PC-3 (cell line): ENCODE results near the gene IFNA4. TPM values are rescaled to one million over a fixed set of nuclear protein-coding genes. Genes with fewer than 3 reads are reported as not detected.
"Not testable (repeated sequence)": the region's sequence is repeated elsewhere in the genome, so short reads cannot be mapped to it uniquely, and the experiment has no call there.

ENCODE experiments used
- ATAC-seq: fragments of 200-7000 bp; cut with Tn5 transposase; 2 replicates; pipeline ENCODE4 v1.9.1; 2020; ENCODE audit warnings: mild to moderate bottlenecking, moderate library complexity
- BruUV-seq: library from RNA; stranded (reverse); fragments of 400-500 nt; replicated peaks from 2 replicates; lab custom pipeline; 2021; lab: Mats Ljungman, UMichigan
- CTCF ChIA-PET: fragments of 300-600 bp; sonication (Branson Sonifier 250); formaldehyde crosslinking; loops from one replicate; lab custom pipeline; 2022; ENCODE audit warnings: antibody characterized with exemption; lab: Charles Lee
- POLR2A ChIA-PET: fragments of 300-600 bp; sonication (Branson Sonifier 250); formaldehyde crosslinking; loops from one replicate; lab custom pipeline; 2022; ENCODE audit warnings: antibody characterized with exemption; ENCODE audit not compliant: unreplicated experiment; lab: Charles Lee
- DNase-seq: peaks from one replicate; pipeline ENCODE4 v3.0.0-alpha.2; 2015
- H2AFZ ChIP-seq: fragments of 300-600 bp; sonication (generic); 2 replicates; pipeline ENCODE4 v1.6.0; 2016; ENCODE audit warnings: antibody characterized with exemption, low read length
- H3F3A ChIP-seq: fragments of 300-600 bp; sonication (generic); one replicate; pipeline ENCODE4 v1.6.0; 2017; ENCODE audit warnings: antibody characterized with exemption, low read length, control low read depth, mild to moderate bottlenecking; ENCODE audit not compliant: unreplicated experiment
- H3K27ac ChIP-seq: fragments of 300-600 bp; sonication (generic); 2 replicates; pipeline ENCODE4 v1.5.1; 2016; ENCODE audit warnings: mild to moderate bottlenecking, low read length
- H3K27me3 ChIP-seq: fragments of 300-600 bp; sonication (generic); 2 replicates; pipeline ENCODE4 v1.6.1; 2016; ENCODE audit warnings: low read length, mixed read lengths
- H3K36me3 ChIP-seq: fragments of 300-600 bp; sonication (generic); 2 replicates; pipeline ENCODE4 v1.6.1; 2016; ENCODE audit warnings: low read depth, mixed run types, low read length, mixed read lengths
- H3K4me1 ChIP-seq: fragments of 300-600 bp; sonication (generic); 2 replicates; pipeline ENCODE4 v1.5.1; 2016; ENCODE audit warnings: low read length; ENCODE audit not compliant: insufficient read depth
- H3K4me2 ChIP-seq: fragments of 300-600 bp; sonication (generic); 2 replicates; pipeline ENCODE4 v1.6.0; 2016; ENCODE audit warnings: low read length
- H3K4me3 ChIP-seq: fragments of 300-600 bp; sonication (generic); 2 replicates; pipeline ENCODE4 v1.5.1; 2016; ENCODE audit warnings: mild to moderate bottlenecking, low read length, mixed read lengths
- H3K79me2 ChIP-seq: fragments of 300-600 bp; sonication (generic); 2 replicates; pipeline ENCODE4 v1.6.1; 2017; ENCODE audit warnings: low read length, mixed read lengths
- H3K9ac ChIP-seq: fragments of 300-600 bp; sonication (generic); 2 replicates; pipeline ENCODE4 v1.6.0; 2016; ENCODE audit warnings: mild to moderate bottlenecking, low read length
- H3K9me2 ChIP-seq: fragments of 300-600 bp; sonication (generic); replicated peaks from 2 replicates; pipeline ENCODE4 v1.6.1; 2016; ENCODE audit warnings: mixed run types, low read length, mixed read lengths
- H3K9me3 ChIP-seq: fragments of 300-600 bp; sonication (generic); 2 replicates; pipeline ENCODE4 v1.6.1; 2016; ENCODE audit warnings: low read length, mixed read lengths
- H4K20me1 ChIP-seq: fragments of 300-600 bp; sonication (generic); 2 replicates; pipeline ENCODE4 v1.6.1; 2016; ENCODE audit warnings: low read length, mixed read lengths
- EZH2 ChIP-seq: fragments of 300-600 bp; sonication (generic); IDR thresholded peaks from one replicate; pipeline ENCODE4 v1.6.1; 2017; ENCODE audit warnings: antibody characterized with exemption, mild to moderate bottlenecking, low read length; ENCODE audit not compliant: unreplicated experiment
- EZH2phosphoT487 ChIP-seq: fragments of 300-600 bp; sonication (generic); IDR thresholded peaks from 2 replicates; pipeline ENCODE4 v1.6.1; 2018; ENCODE audit warnings: mild to moderate bottlenecking, antibody characterized with exemption, low read length, borderline replicate concordance
- intact Hi-C: fragments of 100-400 bp; cut with micrococcal nuclease; formaldehyde crosslinking; loops from 2 replicates; pipeline ENCODE4 v1.9.0; 2023
- total RNA-seq: library from RNA; depleted of rRNA; stranded (reverse); fragments of >200 nt; gene quantifications from 2 replicates; pipeline ENCODE4 v1.2.3, GENCODE V29; 2014
- TF ChIP-seq, protein P1 (sequence below): fragments of 300-600 bp; sonication (generic); conservative IDR thresholded peaks from 2 replicates; pipeline ENCODE4 v1.5.1; 2017; ENCODE audit warnings: antibody characterized with exemption, low read depth, mild to moderate bottlenecking, low read length

Gene IFNA4
- total RNA-seq, 1 experiment from 2014 or later = not detected

DNA sequence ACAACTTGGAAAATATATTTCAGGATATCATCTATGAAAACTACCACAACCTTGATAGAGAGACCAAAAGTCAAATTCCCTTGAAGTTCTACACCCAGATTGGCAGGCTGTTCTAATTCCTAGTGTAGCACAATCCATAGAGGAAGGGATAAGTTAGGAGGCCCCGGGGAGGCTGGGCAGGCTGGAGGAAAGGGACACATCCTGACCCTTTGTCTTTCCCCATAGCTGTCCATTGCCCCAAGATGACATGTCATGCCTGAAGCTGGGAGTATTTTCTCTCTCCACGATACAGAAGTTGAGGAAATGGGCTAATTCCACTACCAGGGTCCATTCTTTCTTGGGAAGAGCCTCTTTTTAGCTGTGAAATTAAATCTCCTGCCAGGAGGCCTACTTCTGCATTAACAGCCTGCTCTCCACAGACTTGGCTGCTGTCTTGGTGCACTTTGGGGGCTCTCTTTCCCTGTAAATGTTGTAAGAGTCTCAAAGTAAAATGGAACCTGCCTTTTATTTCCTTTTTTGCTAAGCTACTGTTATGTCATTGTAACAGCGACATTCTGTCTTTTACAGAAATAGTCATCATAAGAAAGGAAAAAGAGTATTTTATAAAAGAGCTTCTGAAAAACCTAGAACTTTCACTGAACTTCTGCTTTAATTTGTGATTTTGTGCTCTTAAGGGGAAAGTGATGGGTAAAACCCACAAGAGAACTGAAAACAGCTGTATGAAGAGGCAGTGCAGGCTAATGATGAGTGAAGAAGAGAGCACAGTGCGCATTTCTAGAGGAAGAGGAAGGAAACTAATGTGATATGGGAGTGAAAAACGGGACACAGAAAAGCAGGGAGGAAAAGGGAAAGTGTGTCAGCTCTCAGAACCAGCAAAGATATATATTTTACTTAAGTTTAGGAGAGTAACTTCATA lies 26.3 kb upstream of the IFNA4 start:
- H3K79me2 ChIP-seq, POLR2A ChIA-PET, H3K4me2 ChIP-seq, H3K4me1 ChIP-seq, H3K27me3 ChIP-seq, H3K27ac ChIP-seq, H3K9ac ChIP-seq, H3K9me3 ChIP-seq, H3F3A ChIP-seq, H3K9me2 ChIP-seq, H2AFZ ChIP-seq, H3K36me3 ChIP-seq, intact Hi-C loops, H3K4me3 ChIP-seq, BruUV-seq, H4K20me1 ChIP-seq: not testable (repeated sequence)
- TF ChIP-seq, protein P1, sequence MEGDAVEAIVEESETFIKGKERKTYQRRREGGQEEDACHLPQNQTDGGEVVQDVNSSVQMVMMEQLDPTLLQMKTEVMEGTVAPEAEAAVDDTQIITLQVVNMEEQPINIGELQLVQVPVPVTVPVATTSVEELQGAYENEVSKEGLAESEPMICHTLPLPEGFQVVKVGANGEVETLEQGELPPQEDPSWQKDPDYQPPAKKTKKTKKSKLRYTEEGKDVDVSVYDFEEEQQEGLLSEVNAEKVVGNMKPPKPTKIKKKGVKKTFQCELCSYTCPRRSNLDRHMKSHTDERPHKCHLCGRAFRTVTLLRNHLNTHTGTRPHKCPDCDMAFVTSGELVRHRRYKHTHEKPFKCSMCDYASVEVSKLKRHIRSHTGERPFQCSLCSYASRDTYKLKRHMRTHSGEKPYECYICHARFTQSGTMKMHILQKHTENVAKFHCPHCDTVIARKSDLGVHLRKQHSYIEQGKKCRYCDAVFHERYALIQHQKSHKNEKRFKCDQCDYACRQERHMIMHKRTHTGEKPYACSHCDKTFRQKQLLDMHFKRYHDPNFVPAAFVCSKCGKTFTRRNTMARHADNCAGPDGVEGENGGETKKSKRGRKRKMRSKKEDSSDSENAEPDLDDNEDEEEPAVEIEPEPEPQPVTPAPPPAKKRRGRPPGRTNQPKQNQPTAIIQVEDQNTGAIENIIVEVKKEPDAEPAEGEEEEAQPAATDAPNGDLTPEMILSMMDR = peak; percentile 55
- CTCF ChIA-PET = interaction anchor here (0.7 kb wide), 1 partner anchor 18 kb away, joined by 6 read pairs; no protein-coding TSS in a partner anchor
- 0 out of 2 replicates have a peak, but pooled peaks have one; percentile 20 for ATAC-seq
- peak; percentile 23 for DNase-seq

DNA sequence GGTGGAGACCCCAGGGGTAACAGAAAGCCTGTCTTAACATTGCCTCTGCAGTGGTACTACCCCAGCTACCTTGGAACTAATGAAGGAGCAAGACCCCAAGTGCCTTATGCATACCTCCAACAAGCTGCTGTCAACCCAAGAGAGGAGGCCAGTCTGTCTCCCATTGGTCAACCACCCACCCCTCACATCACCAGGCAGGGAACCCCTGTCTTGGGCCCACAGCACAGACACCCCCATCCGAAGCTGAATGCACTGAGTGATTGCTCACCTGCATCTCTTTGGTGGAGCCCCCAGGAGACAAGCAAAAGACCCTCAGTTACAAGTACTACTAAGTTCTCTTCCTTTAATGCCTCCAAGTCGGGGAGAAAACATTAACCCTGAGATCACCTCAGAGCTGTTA lies 24.8 kb upstream of the IFNA4 start:
- intact Hi-C loops, H4K20me1 ChIP-seq, ATAC-seq: not testable (repeated sequence)

DNA sequence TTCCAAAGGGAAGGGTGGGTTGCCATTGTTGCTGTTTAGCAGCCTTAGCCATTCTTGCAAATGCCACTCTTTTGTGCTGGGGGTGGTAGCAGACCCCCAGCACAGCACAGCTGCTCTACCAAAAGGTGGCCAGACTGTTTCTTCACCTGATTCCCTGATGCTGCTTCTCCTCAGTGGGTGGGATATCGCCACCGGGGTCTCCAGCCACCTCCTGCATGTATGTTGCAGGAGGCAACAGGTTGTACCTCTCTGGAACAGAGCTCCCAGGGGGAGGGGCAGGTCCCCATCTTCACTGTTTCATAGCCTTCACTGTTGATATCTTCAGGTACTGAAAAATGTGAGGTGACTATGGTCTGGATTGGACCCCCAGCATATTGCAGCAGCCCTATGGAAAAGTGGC lies 23.4 kb upstream of the IFNA4 start:
- intact Hi-C loops, DNase-seq, BruUV-seq: not testable (repeated sequence)

More for the DNA sequence above, 24.8 kb upstream of the IFNA4 start:
- H3K9ac ChIP-seq, H3K27me3 ChIP-seq, H3K79me2 ChIP-seq, H3K4me1 ChIP-seq, H3K36me3 ChIP-seq, H3F3A ChIP-seq, H3K4me3 ChIP-seq, H3K9me2 ChIP-seq, POLR2A ChIA-PET, BruUV-seq, H3K27ac ChIP-seq, H2AFZ ChIP-seq, H3K4me2 ChIP-seq, CTCF ChIA-PET, DNase-seq, H3K9me3 ChIP-seq: not testable (repeated sequence)

DNA sequence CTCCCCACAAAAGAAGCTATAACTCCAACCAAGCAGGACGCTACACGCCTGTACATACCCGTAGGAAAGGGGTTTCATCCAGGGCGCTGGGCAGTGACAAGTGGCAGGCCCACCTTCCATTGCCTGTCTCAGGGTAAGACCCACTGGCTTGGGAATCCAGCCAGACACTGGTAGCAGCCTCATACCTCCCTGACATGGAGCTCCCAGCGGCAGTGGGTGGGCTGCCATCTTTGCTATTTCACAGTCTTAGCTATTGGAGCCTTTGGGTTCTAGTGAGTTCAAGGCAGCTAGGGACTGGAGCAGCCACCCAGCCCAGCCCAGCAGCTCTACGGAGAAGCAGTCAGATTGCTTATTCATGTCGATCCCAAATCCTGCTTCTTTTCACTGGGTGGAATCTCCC lies 22.9 kb upstream of the IFNA4 start:
- Histone ChIP-seq H3K9me2 (no peaks in the 10 kb centered on the region), H3K36me3 (no peaks in the 10 kb centered on the region), H3K79me2 (no peaks in the 10 kb centered on the region), H3K4me3 (no peak overlapping the region), H4K20me1 (no peaks in the 10 kb centered on the region), H3K9ac (no peak overlapping the region), H3K27ac (no peak overlapping the region), H3K4me1 (no peaks in the 10 kb centered on the region), H2AFZ (no peak overlapping the region), H3F3A (no peaks in the 10 kb centered on the region), H3K4me2 (no peak overlapping the region), H3K27me3 (no peaks in the 10 kb centered on the region), H3K9me3 (no peaks in the 10 kb centered on the region)
- POLR2A ChIA-PET = no interaction called here
- TF ChIP-seq, protein P1 = no peak
- TF ChIP-seq EZH2 (no peak), EZH2phosphoT487 (no peak)
- DNase-seq = no peak
- no peak for ATAC-seq
- CTCF ChIA-PET = no interaction called here
- no TSS peak for BruUV-seq
- intact Hi-C loops = no loop called here

More for the DNA sequence above, 23.4 kb upstream of the IFNA4 start:
- H3F3A ChIP-seq, H3K27me3 ChIP-seq, ATAC-seq, CTCF ChIA-PET, H2AFZ ChIP-seq, H3K79me2 ChIP-seq, H3K9me3 ChIP-seq, H3K4me3 ChIP-seq, POLR2A ChIA-PET, H3K36me3 ChIP-seq, H3K4me2 ChIP-seq, H3K4me1 ChIP-seq, H3K9ac ChIP-seq, H3K9me2 ChIP-seq, H3K27ac ChIP-seq, H4K20me1 ChIP-seq: not testable (repeated sequence)

DNA sequence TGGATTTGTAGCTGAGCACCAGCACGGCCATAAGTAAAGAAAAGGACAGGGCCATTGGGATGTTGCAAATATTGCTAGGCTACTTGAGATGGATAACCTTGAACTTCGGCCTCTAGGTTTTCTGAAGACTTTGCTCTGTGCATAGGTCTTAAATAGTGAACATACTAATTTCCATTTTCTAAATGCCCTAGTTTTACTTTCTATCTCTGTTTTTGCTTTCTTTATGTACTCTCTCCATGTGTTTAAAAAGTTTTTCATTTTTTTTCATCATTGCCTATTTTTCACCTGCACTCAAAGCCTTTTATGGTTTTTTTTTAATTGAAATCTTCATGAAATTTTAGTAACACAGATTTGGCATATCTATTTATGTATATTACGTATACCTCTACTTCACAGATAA lies 19.7 kb upstream of the IFNA4 start, which contains the start of gene IFNA10:
Gene IFNA10 (minus strand): TSS at position 101 of the 400 bp plus-strand sequence. CDS start 46 bp downstream, at position 55.
- H4K20me1 ChIP-seq, DNase-seq, H2AFZ ChIP-seq, H3K9me3 ChIP-seq, POLR2A ChIA-PET, BruUV-seq, H3K79me2 ChIP-seq, H3K36me3 ChIP-seq, H3K9me2 ChIP-seq, H3K4me1 ChIP-seq, ATAC-seq, intact Hi-C loops, CTCF ChIA-PET, H3F3A ChIP-seq, H3K9ac ChIP-seq, H3K4me3 ChIP-seq, H3K27me3 ChIP-seq, H3K27ac ChIP-seq, H3K4me2 ChIP-seq: not testable (repeated sequence)
